Measurements from ENCODE around the gene CC2D2A.

GRCh38 chr4:15556511-15557092 is 86.9 kb downstream of the CC2D2A start:
- no peak for TF ChIP-seq POLR2AphosphoS5 (IDR thresholded peaks at IDR 0.05; ENCODE audit: borderline replicate concordance, low read depth, low read length)
- TF ChIP-seq EZH2 (IDR thresholded peaks at IDR 0.05): no peak
- no peak for TF ChIP-seq FOXP2 (optimal IDR thresholded peaks at IDR 0.05; ENCODE audit: control extremely low read depth, extremely low read length, insufficient read depth)
